Fibroblast of upper back skin (primary cell): ENCODE results near the gene UAP1L1.

Experiments used
- DNase-seq: peaks from one replicate; pipeline ENCODE4 v3.0.0-alpha.2; 2013

The UAP1L1 gene

DNA sequence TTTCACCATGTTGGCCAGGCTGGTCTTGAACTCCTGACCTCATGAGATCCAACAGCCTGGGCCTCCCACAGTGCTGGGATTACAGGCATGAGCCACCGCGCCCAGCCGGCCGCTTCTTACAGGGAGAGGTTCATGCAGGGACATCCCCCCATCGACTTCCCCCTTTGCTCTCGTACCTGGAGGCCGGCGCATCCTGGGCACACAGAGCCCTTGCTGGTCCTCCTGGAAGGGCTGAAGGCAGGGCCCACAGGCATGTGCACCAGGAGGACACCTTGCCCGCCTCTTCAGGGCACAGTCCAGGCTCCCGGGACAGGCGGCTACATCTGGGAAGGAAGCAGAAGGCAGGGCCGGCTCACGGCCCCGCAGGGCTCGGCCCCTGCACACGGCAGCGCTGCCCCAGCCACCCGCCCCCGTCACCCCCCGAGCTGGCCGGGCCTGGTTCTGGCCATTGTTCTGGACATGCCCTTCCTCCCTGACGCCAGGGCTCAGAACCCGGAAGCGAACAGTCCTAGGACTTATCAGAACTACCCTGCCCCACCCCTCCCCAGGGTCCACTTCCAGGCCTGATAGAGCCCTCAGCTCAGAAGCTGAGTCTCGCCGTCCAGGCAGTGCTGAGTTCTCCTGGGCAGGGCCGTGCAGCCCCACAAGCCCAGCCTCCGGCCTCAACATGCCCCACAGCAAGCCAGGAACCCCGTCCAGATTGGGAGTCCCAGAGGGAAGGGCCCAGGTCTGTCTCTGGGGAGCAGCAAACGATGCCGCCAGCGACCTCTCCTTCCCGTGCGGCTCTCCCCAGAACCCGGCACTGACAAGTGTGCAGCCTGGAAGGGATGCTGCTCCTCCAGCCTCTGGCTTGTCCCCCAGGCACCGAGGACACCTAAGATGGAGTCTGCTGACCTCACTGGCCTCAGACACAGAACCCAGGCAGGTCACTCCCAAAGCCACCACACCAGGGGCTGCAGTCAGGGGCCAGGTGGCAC, 34.3 kb upstream of the UAP1L1 start:
- no peak for DNase-seq

GRCh38 chr9:137044037-137044436, 33.3 kb upstream of the UAP1L1 start:
- DNase-seq: no peak

DNA sequence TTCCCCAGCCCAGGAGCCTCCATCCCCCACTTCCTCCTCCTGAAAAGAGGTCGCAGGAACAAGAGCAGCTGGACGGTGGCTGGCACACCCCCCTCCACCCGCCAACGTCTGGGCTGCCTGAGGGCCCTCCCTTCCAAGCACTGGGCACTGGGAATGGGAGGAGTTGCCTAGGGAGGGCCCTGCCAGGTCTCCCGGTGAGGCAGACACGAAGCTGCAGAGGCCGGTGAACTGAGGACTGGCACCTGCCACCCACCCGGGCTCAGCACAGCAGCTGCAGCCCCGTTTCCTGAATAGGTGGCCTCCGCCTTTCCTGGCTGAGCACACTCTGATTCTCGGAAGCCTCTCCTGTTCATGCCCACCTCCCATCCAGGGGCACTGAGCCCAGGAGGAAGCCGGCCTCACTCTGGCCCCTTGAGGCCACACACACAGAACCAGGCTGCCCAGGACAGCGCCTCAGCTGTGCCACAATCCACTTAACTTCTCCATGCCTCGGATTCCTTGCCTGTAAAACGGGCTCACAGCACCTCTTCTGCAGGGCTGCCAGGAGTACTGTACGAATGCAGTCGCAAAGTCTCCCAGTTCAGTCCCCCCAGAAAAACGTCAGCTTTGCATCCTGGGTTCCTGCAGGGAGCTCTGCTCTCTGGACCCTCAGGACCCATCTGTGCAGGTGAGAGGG, 32.7 kb upstream of the UAP1L1 start:
- no peak for DNase-seq

- DNase-seq: peak; percentile 19
Measured at GRCh38 chr9:137045294-137046087, 31.8 kb upstream of the UAP1L1 start.

DNA sequence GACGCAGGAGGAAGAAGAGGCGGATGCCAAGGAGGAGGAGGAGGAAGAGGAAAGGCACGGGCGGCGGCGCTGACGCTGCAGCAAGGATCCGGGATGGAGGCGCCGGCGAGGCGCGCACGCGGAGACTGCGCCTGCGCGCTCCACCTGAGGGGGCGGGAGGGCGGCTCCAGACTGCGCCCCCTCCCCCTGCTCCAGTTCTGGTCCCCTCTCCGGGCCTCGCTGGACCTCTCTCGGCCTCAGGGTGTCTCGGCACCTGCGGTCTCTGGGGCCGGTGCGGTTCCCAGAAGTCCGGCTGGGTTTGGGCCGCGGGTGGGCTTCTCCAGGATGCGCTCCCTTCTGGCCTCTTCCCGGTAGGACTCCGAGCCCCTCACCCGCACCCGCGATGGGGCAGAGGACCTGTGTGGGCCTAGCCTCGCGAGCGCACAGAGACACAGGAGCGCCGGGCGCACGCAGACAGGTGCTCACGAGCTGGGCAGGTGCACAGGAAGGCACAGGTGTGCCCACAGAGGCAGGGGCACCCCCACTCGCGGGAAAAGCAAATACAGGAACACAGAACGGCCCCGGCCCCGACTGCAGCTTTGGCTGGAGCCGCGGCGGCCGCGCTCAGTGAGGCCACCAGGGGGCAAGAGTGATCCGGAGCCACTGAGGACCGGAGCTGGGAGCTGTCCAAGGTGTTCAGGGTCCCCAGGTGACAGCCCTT, 31.1 kb upstream of the UAP1L1 start, which contains the start of gene NPDC1:
Gene NPDC1, minus strand, starts transcription at position 90 of the 700 bp plus-strand sequence. CDS start 188 bp downstream, outside the sequence.
- peak; percentile 56 for DNase-seq

GRCh38 chr9:137048655-137049543, 28.4 kb upstream of the UAP1L1 start:
- no peak for DNase-seq

DNA sequence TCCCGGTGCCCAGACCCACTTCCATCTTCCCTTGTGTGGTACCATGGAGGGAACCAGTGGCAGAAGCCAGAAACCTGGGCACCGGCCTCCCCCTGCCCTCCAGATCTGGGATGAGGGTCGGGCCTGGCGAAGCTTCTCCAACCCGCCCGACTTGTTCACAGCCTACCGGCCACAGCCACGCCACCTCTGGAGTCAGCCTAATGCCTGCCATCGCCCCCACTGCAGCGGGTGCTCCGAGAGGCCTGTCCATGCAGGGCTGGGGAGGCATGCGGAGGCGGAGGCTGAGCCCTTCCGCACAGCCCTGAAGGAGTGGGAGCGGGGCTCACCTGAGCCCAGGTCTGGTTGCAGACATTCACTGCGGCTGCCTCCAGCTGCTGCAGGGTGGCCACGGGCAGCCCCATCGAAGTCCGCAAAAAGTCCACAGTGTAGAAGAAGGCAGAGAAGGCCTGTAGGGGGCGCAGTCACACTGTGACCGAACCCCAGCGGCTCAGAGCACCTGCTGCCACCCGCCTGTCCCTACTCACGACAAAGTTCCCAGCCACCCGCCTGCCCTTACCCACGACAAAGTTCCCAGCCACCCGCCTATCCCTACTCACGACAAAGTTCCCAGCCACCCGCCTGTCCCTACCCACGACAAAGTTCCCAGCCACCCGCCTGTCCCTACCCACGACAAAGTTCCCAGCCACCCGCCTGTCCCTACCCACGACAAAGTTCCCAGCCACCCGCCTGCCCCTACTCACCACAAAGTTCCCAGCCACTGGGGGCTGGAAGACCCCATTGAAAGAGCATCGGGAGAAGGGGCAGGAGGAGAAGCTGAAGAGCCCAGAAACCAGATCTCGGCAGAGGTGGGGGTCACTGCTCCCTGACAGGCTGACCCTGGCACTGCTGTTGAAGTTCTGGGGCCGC, 27.5 kb upstream of the UAP1L1 start:
- DNase-seq: peak; percentile 24

DNA sequence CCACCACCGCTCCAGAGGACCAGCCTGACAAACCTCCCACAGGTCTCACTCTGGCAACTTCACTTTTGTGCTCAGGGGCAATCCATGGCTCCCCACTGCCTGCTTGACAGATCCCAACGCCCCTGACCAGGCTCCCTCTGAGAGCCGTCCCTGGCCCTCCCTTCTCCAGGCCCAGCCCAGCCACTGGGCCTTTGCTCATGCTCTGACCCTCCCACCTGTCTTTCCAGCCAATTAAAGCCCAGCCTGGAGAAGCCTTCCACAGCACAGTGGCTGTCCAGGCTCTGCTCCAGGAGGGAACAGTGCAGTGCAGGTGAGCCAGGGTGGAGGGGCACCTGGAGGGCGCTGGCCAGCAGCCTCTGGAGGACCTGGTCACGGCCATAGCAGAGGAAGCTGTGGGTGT, 26.7 kb upstream of the UAP1L1 start:
- no peak for DNase-seq

DNA sequence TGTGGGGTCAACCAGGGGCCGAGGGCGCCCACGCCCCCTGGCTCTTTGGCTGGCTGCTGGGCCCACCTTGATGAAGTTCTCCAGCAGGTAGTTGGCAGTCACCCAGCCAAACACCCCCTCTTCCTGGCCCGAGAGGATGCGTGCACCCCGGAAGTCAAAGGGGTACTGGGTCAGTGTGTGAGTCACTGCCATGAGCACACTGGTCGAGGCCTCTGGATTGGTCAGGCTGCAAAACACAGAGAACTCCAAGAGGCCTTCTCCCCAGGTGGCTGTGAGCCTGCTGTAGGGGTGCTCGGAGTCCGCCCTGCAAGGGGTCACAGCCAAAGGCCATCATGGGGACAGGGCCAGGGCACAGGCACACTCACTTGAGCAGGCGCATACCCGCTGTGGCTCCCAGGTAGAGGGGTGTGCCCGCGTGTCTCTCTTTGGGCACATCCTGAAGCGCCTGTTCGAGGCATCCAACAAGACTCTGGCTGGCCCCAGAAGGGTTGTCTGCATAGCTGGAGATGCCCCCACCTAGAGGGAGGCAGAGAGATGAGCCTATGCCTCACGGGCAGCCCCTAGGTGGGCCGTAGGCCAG, 26.1 kb upstream of the UAP1L1 start:
- DNase-seq: no peak

- no peak for DNase-seq
Measured at GRCh38 chr9:137052293-137052692, 25.0 kb upstream of the UAP1L1 start.

DNA sequence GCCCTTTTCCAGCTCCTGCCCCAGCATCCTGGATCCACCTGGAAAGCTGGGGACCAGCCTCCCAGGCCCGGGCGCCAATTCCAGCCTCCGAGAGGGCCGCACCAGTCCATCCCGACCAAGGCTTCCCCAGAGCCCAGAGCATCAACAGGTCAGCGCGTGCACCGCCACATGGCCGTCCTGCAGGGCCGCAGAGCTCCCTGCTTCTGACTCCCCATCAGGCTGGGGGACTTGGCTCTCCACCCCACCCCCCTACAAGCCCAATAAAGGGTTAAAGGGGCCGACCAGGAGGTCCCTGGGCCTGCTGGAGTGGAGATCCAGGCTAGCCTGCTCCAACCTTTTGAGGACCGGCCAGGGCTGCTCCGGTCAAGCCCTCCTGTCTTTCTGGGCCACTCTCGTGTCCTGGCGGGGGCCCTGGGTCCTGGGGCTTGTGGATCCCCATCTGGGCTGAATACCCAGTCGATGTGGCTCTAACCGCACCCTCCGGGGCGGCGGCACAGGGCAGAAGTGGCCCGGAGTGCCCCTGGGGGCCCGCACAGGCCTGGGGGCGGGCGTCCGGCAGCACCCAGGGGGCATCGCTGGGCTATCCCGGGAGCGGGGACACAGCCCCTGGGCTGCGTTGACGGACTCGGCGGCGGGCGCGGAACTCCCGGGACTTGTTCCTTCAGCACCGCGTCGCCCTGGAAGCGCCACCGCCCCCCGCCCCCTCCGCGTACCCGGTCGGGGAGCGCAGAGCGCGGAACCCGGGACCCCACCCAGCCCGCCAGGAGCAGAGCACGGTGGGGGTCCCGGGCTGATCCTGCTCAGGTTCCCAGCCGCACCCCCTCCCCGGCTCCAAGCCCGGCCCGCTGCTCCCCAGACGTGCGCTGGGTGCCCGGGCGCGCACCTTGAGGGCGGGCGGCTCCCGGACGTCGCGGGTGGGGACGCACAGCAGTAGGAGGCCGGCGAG, 24.0 kb upstream of the UAP1L1 start:
- no peak for DNase-seq

GRCh38 chr9:137053944-137054931, 23.1 kb upstream of the UAP1L1 start, which contains the start of gene ENTPD2:
Gene ENTPD2 (minus strand): TSS chr9:137054061. CDS start chr9:137053997, 64 bp downstream.
- DNase-seq: no peak

DNA sequence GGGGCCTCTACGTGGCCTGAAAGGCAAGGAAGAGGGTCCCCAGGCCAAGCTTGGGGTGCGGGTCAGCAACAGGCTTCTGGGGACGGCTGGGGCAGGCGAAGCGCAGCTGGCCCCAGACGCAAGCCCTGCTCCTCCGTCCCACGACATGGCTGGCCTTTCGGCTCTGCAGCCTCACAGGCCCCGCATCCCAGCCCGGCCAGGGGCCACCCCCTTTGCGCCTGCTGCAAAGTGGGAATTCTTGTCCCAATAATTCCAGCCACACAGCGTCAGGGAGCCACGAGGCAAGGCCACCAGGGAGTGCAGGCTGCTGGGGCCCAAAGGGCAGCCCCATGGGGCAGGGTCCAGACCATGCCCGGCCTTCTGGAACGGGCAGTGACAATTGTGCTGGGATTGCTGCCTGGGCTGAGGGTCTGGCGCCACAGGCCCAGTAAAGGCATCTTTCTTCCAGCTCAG, 22.4 kb upstream of the UAP1L1 start:
- no peak for DNase-seq

GRCh38 chr9:137055385-137056364, 21.6 kb upstream of the UAP1L1 start:
- DNase-seq: peak; percentile 70

- no peak for DNase-seq
Measured at GRCh38 chr9:137056739-137057415, 20.4 kb upstream of the UAP1L1 start.
